Ectodermal cell (in vitro differentiated cells): ENCODE measurements around the gene ATP5F1E.
"Not testable (repeated sequence)": the region's sequence is repeated elsewhere in the genome, so short reads cannot be mapped to it uniquely, and the experiment has no call there.

Source experiments
- H3K27ac ChIP-seq: 2 replicates; pipeline ENCODE4 v1.7.0; 2013; ENCODE audit warnings: mild to moderate bottlenecking, low read depth, low read length; ENCODE audit not compliant: insufficient read depth, poor library complexity, severe bottlenecking
- H3K27me3 ChIP-seq: 2 replicates; pipeline ENCODE4 v1.7.0; 2013; ENCODE audit warnings: mild to moderate bottlenecking, low read length; ENCODE audit not compliant: insufficient read depth, control insufficient read depth, poor library complexity, severe bottlenecking
- H3K36me3 ChIP-seq: one replicate; pipeline ENCODE4 v1.7.0; 2013; ENCODE audit warnings: low read length; ENCODE audit not compliant: control insufficient read depth, insufficient read depth
- H3K4me1 ChIP-seq: one replicate; pipeline ENCODE4 v1.7.0; 2013; ENCODE audit warnings: low read length; ENCODE audit not compliant: control insufficient read depth, insufficient read depth
- H3K4me3 ChIP-seq: 2 replicates; pipeline ENCODE4 v1.7.0; 2013; ENCODE audit warnings: low read depth, low read length, control low read depth; ENCODE audit not compliant: insufficient read depth
- H3K9me3 ChIP-seq: 2 replicates; pipeline ENCODE4 v1.7.0; 2013; ENCODE audit warnings: mild to moderate bottlenecking, low read length, moderate library complexity; ENCODE audit not compliant: control insufficient read depth
- WGBS, 2 experiments: methylation state at CpG; one replicate each; pipeline ENCODE4 v1.1.7; 2013; ENCODE audit warnings: missing lambda C conversion rate in 2 of 2; 5-methylcytosine and 5-hydroxymethylcytosine counted together

Gene ATP5F1E

DNA sequence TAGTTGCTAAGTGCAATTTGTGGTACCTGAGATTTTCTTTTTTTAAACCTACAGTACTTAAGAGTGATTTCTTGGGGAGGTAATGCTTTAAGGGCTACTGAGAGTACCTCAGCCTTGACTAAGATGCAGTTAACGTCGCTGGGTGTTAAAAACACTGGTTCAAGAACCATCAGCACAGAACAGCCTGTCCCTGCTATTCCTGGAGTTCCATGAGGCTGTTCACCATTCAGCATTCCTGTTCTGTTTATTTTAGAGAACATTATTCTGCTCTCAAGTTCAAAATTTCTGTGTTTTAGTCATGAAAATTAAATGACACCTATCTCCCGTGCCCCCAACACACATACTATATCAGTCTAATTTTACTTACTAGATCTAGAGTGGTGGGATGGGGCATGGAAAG lies 12.2 kb upstream of the ATP5F1E start:
- H3K4me1 ChIP-seq, result no peaks in the 10 kb centered on the region
- H3K36me3 ChIP-seq, result no peaks in the 10 kb centered on the region
- no peak overlapping the region for H3K4me3 ChIP-seq
- no peaks in the 10 kb centered on the region for H3K9me3 ChIP-seq
- H3K27me3 ChIP-seq, result no peaks in the 10 kb centered on the region
- H3K27ac ChIP-seq, result no peak overlapping the region
- WGBS, 2 experiments, result 85 to 94% methylated on average over 2 of the region's 3 CpGs

DNA sequence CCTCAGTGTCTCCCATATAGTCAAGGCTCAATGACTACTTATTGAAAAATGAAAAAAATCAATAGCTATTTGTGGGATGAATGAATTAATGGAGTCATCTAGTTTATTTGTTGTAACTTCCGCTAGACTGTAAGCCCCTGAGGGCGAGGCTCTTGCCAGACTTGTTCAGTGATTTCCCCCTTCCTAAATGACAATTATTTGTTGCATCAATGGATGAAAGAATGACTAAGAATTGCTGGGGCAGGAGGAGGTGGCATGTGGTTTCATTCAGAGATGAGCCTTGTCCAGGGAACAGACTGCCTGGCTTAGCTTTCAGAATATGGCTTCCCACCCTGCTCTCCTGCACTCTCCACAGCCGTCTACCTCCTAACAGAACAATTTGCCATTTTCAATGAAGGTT lies 11.6 kb upstream of the ATP5F1E start:
- no peaks in the 10 kb centered on the region for H3K27me3 ChIP-seq
- H3K27ac ChIP-seq, result no peak overlapping the region
- H3K4me1 ChIP-seq, result no peaks in the 10 kb centered on the region
- no peaks in the 10 kb centered on the region for H3K36me3 ChIP-seq
- H3K4me3 ChIP-seq, result no peak overlapping the region
- H3K9me3 ChIP-seq, result no peaks in the 10 kb centered on the region
- 88 to 94% methylated on average over 3 of the region's 3 CpGs for WGBS, 2 experiments

- Histone ChIP-seq H3K9me3 (no peaks in the 10 kb centered on the region), H3K4me3 (peak overlapping the region; percentile 74), H3K27me3 (no peaks in the 10 kb centered on the region), H3K4me1 (no peaks in the 10 kb centered on the region), H3K27ac (no peak overlapping the region), H3K36me3 (peaks cover under 1% of the 10 kb centered on the region)
- WGBS, 2 experiments, result 26 to 27% methylated on average over 66 of the region's 66 CpGs
Measured at GRCh38 chr20:59042796-59043631, 10.9 kb upstream of the ATP5F1E start.

DNA sequence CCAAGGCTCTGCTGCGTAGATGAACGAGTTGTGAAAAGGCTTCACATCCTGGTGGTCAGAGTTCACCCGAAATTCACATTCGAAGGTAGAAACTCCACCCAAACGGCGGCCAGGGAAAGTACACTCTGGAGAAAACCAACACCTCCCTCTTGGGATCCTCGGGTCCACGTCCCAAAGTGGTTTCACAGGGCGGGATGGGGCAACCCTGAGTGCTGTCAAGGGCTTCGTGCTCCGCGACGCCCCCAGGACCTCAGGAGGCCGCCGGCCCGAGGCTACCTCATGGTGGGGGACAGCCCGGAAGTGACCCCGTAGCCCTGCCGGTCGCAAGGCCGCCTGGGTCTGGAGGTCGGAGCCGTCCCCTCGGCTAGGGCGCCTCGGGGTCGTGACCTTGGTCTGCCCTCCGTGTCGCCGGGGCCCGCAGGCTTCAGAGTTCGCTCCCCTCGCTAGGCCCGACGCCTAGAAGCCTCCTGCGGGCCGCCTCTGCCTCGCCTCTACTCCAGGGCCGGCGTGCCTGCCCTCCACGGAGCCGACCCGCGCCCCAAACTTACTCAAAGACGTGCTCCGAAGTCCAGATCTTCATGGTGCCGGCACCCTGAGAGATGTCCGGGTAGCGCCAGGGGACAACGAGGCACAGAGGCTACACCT lies 10.1 kb upstream of the ATP5F1E start, which contains the start of gene PRELID3B:
Gene PRELID3B (minus strand): TSS at position 636 of the 645 bp plus-strand sequence. CDS start 56 bp downstream, at position 580.
- Histone ChIP-seq H3K27ac (no peak within 1 kb of the TSS), H3K27me3 (no peaks in the 10 kb centered on the region), H3K9me3 (no peaks in the 10 kb centered on the region), H3K4me1 (no peaks in the 10 kb centered on the region), H3K36me3 (peaks cover 8% of the 10 kb centered on the region), H3K4me3 (peak within 1 kb of the TSS; percentile 74)
- 9% methylated on average over 50 of the region's 50 CpGs for WGBS, 2 experiments

GRCh38 chr20:59041487-59041886 lies 9.4 kb upstream of the ATP5F1E start:
- not testable (repeated sequence) for H3K27ac ChIP-seq, H3K4me1 ChIP-seq, H3K36me3 ChIP-seq, H3K9me3 ChIP-seq, H3K27me3 ChIP-seq
- H3K4me3 ChIP-seq, result peak overlapping the region; percentile 74
- WGBS, 2 experiments, result 90 to 95% methylated on average over 16 of the region's 16 CpGs

DNA sequence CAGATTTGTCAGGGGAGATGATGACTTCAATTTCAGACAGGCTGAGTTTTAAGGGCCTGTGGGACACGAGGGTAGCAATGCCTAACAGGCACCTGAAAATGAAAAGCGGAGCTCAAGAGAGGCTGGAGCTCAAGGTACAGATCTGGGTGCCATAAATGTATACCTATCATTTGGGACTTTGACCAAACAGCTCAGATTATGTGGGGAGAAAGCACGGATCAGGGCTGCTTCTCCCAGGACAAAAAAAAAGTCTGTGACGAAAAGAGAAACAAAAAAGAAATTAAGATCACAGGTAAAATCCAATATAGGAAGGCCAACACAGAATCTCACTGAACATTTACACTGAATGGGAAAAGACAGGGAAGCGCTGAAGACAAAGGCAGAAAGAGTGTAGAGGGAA lies 8.5 kb upstream of the ATP5F1E start:
- H3K27me3 ChIP-seq, result no peaks in the 10 kb centered on the region
- H3K4me1 ChIP-seq, result no peaks in the 10 kb centered on the region
- H3K36me3 ChIP-seq, result peaks cover 17% of the 10 kb centered on the region
- H3K27ac ChIP-seq, result no peak overlapping the region
- no peaks in the 10 kb centered on the region for H3K9me3 ChIP-seq
- no peak overlapping the region for H3K4me3 ChIP-seq
- WGBS, 2 experiments, result 94 to 96% methylated on average over 5 of the region's 5 CpGs

- H3K4me1 ChIP-seq, result no peaks in the 10 kb centered on the region
- H3K27ac ChIP-seq, result no peak overlapping the region
- 92 to 100% methylated on average over 1 of the region's 1 CpG for WGBS, 2 experiments
- H3K9me3 ChIP-seq, result no peaks in the 10 kb centered on the region
- no peak overlapping the region for H3K4me3 ChIP-seq
- H3K27me3 ChIP-seq, result no peaks in the 10 kb centered on the region
- H3K36me3 ChIP-seq, result peaks cover 17% of the 10 kb centered on the region
Measured at GRCh38 chr20:59039233-59039632, 7.1 kb upstream of the ATP5F1E start.

GRCh38 chr20:59037386-59037785 lies 5.3 kb upstream of the ATP5F1E start:
- Histone ChIP-seq H3K27me3 (no peaks in the 10 kb centered on the region), H3K27ac (no peak overlapping the region), H3K4me1 (no peaks in the 10 kb centered on the region), H3K4me3 (no peak overlapping the region), H3K9me3 (no peaks in the 10 kb centered on the region), H3K36me3 (peaks cover 19% of the 10 kb centered on the region)
- 93 to 96% methylated on average over 12 of the region's 12 CpGs for WGBS, 2 experiments

GRCh38 chr20:59035381-59035780 lies 3.2 kb upstream of the ATP5F1E start:
- 93 to 94% methylated on average over 3 of the region's 3 CpGs for WGBS, 2 experiments

GRCh38 chr20:59033616-59034165 lies 1.6 kb upstream of the ATP5F1E start:
- H3K36me3 ChIP-seq, result peaks cover 32% of the 10 kb centered on the region
- H3K27ac ChIP-seq, result no peak overlapping the region

More at GRCh38 chr20:59035381-59035780, 3.2 kb upstream of the ATP5F1E start:
- Histone ChIP-seq H3K27ac (no peak overlapping the region), H3K9me3 (no peaks in the 10 kb centered on the region), H3K27me3 (no peaks in the 10 kb centered on the region), H3K36me3 (peaks cover 19% of the 10 kb centered on the region), H3K4me3 (no peak overlapping the region), H3K4me1 (peaks cover 7% of the 10 kb centered on the region)

More at GRCh38 chr20:59033616-59034165, 1.6 kb upstream of the ATP5F1E start:
- no peak overlapping the region for H3K4me3 ChIP-seq
- no peaks in the 10 kb centered on the region for H3K9me3 ChIP-seq
- H3K27me3 ChIP-seq, result no peaks in the 10 kb centered on the region
- 83 to 91% methylated on average over 2 of the region's 2 CpGs for WGBS, 2 experiments
- peaks cover 7% of the 10 kb centered on the region for H3K4me1 ChIP-seq
